ENCODE data around the gene VASH2.
"Not testable (repeated sequence)": the region's sequence is repeated elsewhere in the genome, so short reads cannot be mapped to it uniquely, and the experiment has no call there.

The VASH2 gene

DNA sequence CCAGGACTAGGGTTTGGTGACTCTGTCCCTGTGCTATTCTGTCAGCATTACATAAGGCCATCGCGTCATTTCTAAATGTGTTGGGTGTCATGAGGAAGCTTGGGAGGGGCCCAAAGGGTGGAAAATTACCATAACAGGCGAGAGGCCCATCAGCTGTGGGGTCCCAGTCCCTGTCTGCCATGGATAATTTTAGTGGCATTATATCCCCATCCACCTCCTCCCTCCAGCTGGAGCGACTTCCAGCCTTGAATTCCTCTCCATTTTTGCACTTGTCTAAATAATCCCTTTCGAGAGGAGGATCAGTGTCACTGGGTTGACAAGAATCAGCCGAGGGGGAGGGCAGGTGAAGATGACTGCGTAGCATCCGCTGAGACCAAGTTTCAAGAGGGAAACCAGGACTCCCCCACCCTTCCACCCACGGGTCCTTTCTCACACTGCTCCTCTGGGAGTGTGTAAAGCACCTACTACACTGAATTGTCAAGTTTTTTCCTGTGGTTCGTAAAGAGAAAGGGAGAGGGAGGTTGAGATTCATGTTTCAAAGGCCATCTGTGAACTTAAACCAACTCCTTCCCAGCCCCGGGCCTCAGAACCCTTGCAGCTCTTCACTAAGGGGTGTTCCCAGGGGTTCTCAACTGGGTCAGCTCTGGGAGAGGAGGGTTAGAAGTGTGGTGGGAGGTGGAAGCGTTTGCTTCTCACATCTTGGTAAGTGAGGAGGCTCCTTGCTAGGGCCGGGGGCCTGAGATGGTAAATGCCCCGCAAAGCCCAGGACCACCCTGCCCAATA, 29.2 kb downstream of the VASH2 start:
- DNase-seq (ENCODE audit: low read depth in 1 of 2, low spot score in 1 of 2) = no peak

GRCh38 chr1:212980123-212980785, 29.9 kb downstream of the VASH2 start:
- no peak for DNase-seq (ENCODE audit: low read depth in 1 of 2, low spot score in 1 of 2)

DNA sequence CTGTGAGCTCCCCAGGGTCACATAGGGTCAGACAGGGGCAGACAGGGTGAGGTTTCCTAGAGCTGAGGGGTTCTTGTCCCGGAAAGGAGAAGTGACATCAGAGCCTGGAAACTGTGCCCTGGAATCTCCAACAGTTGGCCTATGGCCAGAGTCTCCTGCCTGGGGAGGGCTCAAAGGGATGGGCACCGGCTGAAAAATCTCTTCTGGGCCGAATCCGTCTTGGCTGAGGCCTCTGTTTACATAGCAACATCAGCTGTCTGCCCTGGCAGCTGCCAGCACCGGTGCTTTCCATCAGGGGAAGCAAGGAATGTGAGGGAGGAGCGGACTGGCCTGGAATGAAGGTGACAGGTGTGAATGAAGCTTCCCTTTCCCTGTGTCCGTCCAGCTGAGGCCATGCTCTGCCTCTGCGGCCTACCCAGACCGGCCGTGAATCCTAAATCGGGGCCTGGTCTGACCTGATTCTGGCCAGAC, 30.7 kb downstream of the VASH2 start:
- no peak for DNase-seq (ENCODE audit: low read depth in 1 of 2, low spot score in 1 of 2)

DNA sequence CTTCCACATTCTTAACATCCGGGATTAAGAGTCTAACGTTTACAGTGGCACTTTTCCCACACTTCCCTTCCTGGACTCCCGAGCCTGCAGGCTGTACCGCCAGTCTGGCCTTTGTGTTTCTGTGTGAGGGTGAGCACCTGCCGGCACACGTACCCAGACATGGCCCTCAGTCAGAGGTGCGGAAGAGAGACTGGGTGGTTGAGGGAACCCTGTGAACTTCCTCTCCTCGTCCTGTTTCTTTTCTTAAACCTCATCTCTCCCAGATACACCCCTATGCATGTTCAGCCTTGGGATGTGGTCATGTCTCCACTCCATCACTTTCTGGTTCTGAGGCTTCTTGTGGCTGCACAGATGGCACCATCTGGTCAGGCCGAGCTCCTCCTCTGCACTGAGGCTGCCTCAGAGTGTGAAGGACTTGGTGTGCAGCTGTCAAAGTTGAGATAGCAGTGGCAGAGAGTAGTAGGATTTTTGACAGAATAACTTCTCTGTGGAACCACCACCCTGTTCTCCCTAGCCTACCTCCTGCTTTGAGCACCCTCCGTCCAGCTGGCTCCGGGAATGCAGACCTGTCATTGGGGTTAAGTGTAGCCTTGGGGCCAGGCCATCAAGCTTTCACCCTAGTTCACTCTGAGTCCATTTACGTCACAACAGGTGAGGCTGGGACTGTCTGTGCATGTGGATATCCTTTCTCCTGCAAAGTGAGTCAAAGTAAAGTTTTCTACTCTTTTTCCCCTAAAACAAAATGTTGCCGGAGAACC, 31.4 kb downstream of the VASH2 start:
- no peak for DNase-seq (ENCODE audit: low read depth in 1 of 2, low spot score in 1 of 2)

DNA sequence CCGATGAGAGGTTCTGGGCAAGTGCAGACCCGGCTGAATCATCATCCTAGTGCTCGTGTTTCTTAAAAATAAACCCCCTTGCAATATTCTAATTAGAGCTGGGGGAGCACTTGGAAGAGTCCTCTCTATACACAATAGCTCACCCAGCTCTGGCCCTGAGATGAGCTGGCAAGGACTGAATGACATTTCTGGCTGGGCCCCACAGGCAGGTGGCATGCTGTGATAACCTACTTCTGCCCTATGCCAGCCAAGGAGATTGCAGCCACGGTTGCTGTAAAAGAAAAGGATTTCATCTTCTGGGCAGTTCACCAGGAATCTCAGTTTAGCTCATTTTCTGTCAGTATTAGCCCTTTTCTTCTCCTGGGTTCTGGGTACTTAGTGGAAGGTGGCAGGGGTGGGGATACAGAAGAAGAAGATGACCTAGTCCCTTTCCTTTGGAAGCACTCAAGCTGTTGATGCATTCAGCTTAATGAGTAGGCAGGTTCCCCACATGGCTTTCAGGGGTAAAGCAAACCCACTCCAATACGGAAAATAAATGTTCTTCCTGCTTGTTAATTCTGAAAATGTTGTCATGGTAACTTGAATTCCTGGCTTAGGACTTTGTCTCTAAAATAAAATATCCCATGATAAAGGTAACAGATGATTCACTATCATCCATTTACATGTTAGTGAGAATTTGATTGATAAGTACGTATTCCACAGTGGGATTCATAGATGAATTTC, 32.2 kb downstream of the VASH2 start:
- DNase-seq (ENCODE audit: low read depth in 1 of 2, low spot score in 1 of 2) = no peak

GRCh38 chr1:212983482-212983881, 33.1 kb downstream of the VASH2 start:
- DNase-seq (ENCODE audit: low read depth in 1 of 2, low spot score in 1 of 2) = no peak

GRCh38 chr1:212984522-212985291, 34.4 kb downstream of the VASH2 start:
- no peak for DNase-seq (ENCODE audit: low read depth in 1 of 2, low spot score in 1 of 2)

GRCh38 chr1:212986551-212986950, 36.2 kb downstream of the VASH2 start:
- DNase-seq (ENCODE audit: low read depth in 1 of 2, low spot score in 1 of 2) = no peak

DNA sequence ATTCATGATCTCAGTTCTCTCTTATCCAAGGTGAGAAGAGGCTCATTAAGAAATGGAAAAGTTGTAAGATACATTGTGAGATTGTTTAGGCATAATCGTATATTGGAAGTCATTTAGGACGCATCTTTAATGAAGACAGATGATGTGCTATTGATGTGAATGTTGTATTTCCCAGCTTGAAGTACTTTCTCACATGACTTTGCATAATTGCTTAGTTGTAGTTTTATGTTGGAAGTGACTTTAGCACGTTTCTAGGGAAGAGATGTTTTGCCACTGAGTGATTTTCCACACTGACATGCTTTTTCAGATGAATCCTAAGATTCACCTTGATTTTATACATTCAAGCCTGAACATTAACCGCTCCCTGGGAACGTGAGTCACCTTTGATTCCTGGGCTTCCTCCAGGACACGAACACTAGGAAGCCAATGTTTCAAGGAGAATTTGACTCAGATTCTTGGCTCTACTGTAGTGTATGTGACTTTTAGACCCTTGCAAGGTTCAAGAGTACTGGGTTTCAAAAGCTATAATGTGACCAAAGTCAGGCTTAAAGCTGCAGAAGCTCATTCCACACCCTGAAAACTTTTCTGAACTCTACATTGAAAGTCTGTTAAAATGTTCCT, 37.5 kb downstream of the VASH2 start:
- DNase-seq (ENCODE audit: low read depth in 1 of 2, low spot score in 1 of 2) = no peak

DNA sequence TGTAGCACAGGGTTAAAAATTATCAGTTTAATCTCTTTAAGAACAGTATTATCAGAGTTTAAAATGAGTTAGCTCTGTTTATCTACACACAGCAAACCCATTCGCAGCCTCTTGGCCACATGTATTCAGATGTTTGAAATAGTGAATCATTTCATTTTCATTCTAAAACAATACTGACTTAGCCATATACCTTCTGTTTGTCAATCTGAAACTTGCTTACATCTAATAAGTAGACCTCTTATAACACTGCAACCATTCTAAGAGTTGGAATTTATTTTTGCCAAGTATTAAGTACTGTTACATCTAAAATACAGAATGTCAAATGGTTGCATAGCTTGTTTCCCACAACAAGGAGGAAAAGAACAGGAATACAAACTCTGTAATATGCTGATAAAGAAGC, 39.9 kb downstream of the VASH2 start:
- DNase-seq (ENCODE audit: low read depth in 1 of 2, low spot score in 1 of 2) = no peak

- not testable (repeated sequence) for DNase-seq (ENCODE audit: low read depth in 1 of 2, low spot score in 1 of 2)
These were observed 43.6 kb downstream of the VASH2 start for GRCh38 chr1:212993960-212994359.

GRCh38 chr1:212994926-212995325, 44.6 kb downstream of the VASH2 start:
- DNase-seq (ENCODE audit: low read depth in 1 of 2, low spot score in 1 of 2) = no peak

- DNase-seq (ENCODE audit: low read depth in 1 of 2, low spot score in 1 of 2) = no peak
These were observed 52.9 kb downstream of the VASH2 start for GRCh38 chr1:213003256-213003655.

GRCh38 chr1:213008564-213008963, 58.2 kb downstream of the VASH2 start:
- no peak for DNase-seq (ENCODE audit: low read depth in 1 of 2, low spot score in 1 of 2)

GRCh38 chr1:213014642-213015041, 64.3 kb downstream of the VASH2 start:
- DNase-seq (ENCODE audit: low read depth in 1 of 2, low spot score in 1 of 2) = no peak

- peak; percentile 91 to 92 for DNase-seq (ENCODE audit: low read depth in 1 of 2, low spot score in 1 of 2)
These were observed 65.0 kb downstream of the VASH2 start, which contains the start of gene ANGEL2 for GRCh38 chr1:213015099-213016050. ANGEL2 (minus strand) TSS chr1:213015867; CDS start chr1:213015671, 196 bp downstream.

- DNase-seq (ENCODE audit: low read depth in 1 of 2, low spot score in 1 of 2) = no peak
These were observed 67.3 kb downstream of the VASH2 start for GRCh38 chr1:213017447-213018273.

- no peak for DNase-seq (ENCODE audit: low read depth in 1 of 2, low spot score in 1 of 2)
These were observed 69.1 kb downstream of the VASH2 start for GRCh38 chr1:213019450-213019849.

Data from activated T-helper 1 cell treated with anti-CD3 and anti-CD28 coated beads, Interleukin-2, amount 50 U/mL, for 16 hours (primary cell).